ENCODE results near the gene LGR4.

LGR4 gene

DNA sequence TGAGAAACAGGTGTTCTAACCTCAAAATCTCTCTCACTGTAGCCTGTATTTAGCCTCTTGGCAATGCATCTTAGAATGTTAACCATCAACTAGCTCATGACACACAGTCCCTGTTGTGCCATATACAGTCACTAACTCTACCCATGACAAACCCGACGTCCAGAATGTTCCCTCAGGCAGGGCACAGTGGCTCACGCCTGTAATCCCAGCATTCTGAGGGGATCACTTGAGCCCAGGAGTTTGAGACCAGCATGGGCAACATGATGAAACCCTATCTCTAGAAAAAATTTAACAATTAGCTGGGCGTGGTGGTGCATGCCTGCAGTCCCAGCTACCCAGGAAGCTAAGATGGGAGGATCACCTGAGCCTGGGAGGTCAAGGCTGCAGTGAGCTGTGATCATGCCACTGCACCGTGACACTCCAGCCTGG, 91.3 kb downstream of the LGR4 start:
- no peak for DNase-seq (ENCODE audit: low read depth in 2 of 2)

- DNase-seq (ENCODE audit: low read depth in 2 of 2), result no peak
Observed at GRCh38 chr11:27380771-27381170, 91.8 kb downstream of the LGR4 start.

GRCh38 chr11:27379449-27379848, 93.1 kb downstream of the LGR4 start:
- no peak for DNase-seq (ENCODE audit: low read depth in 2 of 2)

DNA sequence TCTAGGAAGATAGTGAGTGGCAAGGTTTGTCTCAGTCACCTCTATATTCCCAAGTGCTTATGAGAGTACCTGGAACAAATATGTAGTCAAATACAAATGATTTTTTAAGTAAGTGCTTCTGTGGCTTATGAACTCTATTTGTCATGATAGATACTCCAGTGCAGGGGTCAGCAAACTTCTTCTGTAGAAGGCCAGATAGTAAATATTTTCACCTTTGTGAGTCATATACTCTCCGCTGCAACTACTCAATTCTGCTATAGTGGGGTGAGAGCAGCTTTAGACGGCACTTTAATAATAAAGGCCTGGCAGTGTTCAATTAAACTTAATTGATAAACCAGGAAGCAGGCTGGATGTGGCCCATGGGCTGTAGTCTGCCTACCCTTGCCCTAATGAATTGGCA, 97.2 kb downstream of the LGR4 start:
- no peak for DNase-seq (ENCODE audit: low read depth in 2 of 2)

DNA sequence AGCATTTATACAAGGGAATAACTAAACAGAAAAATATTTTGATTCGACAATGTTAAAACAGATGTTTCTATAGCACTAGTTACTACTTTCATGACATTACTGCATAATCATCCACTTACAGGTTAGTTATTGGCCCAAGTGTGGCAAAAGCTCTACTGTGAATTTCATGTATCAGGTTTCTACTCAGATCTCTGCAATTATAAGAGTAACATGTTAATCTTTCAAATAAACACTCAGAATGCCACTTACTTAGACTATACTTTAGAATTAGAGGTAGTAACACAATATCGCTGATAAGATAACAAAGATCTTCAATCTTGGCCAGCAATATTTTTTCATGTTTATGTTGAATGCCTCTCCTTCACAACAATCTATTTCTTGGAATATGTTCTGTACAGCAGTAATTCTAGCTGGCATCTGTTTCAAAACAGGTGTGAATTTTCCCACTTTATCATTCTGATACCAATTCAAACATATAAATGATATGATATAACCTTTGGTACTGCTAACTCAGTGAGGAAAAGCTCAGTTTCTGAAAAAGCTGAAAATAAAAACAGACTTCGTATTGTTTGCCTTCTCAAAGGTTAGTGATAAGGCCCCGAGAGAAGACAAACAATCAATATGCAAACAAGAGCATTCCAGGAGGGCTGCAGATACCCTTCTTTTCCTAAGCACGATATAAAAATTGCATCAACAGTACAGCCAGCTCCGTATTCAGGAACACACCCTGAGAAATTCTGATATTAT, 98.6 kb downstream of the LGR4 start:
- no peak for DNase-seq (ENCODE audit: low read depth in 2 of 2)

GRCh38 chr11:27373392-27373791, 99.2 kb downstream of the LGR4 start:
- DNase-seq (ENCODE audit: low read depth in 2 of 2), result no peak

DNA sequence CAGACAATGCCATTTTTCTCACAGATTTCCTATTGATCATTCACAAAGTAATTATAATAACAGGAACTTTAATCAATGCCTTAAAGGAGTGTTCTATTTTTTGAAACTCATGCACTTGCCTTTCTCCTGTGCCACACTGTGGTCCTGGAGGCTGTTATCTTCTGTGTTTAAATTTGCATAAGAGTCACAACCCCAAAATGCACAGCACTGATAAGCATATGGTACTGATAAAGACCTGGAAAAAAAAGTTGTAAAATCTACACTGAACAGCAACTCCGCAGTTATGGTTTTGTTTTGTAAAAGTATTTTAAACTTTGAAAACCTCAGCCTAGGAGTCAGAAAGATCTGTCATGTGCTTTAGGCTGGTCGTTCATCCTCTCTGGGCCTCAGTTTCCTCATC, 100.4 kb downstream of the LGR4 start:
- no peak for DNase-seq (ENCODE audit: low read depth in 2 of 2)

DNA sequence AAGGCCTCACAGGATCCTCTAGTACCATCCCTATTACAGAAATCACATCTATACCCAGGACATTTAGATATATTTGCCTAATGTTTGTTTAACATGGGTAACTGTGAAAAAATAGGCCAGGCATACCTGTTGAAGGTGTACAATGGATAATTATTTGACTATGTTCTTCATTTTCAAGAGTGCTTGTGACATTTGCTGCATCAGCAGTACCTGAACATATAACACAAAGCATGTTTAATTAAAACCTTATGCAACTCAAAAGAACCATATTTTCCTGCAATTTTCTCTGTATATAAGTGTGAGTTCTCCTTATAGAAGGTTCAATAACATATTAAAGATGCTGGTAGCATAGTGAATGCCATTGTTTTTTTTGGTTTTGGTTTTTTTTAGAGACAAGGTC, 101.1 kb downstream of the LGR4 start:
- no peak for DNase-seq (ENCODE audit: low read depth in 2 of 2)

GRCh38 chr11:27370374-27370773, 102.2 kb downstream of the LGR4 start:
- DNase-seq (ENCODE audit: low read depth in 2 of 2), result no peak

DNA sequence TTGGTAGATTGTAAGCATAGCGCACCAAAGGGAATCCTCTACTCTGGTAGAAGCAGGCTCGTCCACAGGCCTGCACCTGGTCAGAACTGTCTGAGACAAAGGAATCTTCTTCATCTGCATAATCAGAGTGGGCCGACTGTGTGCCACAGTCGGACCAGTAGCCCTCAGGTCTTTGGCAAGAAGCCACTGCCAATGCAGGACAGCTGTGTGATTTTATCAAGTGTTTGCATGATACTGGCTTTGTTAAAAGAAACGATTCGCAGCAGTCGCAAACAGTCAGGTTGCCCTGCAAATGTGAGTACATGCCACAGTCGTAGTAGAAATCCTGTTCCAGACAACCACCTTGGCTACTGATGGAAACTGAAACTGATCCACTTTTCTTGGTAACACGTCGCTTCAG, 104.7 kb downstream of the LGR4 start:
- DNase-seq (ENCODE audit: low read depth in 2 of 2), result no peak

- DNase-seq (ENCODE audit: low read depth in 2 of 2), result peak in 1 of 2 donors; percentile 1
Observed at GRCh38 chr11:27363576-27364117, 108.9 kb downstream of the LGR4 start.

DNA sequence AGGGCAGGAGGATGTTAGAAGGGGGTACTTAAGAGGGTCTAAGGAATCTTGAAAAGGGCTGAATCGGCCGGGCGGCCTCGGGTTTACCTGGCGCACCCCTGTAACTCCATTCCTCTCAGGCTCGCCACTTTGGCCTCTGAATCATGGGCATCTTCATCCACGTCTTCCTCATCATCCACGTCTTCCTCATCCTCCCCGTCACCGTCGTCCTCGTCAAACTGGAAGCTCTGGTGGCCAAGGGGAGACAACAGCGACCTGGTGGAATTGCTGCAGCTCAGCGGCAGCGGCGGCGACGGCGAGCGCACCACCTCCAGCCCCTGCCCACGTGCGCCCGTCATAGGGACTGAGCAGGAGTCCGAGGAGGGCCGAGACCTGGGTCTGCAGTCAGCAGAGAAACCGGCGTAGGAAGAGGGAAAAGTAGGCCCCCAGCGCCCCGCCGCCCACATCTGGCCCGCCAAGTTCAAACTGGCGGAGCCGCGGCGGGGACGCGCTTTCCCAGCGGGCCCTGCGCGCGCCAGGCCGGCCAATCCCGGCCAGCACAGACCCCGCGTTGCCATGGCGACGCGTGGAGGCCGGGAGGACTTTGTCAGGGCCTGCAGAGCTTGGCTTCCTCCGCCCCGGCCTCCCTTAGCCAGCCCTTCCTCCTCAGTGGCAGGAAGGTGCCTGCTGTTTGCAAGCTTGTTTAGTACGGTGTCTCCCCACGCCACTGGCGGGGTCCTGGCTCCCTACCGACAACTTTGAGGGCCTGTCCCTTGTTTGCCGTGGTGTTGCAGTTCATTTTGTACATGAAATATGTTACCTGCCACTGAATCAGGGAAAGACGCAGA, 109.6 kb downstream of the LGR4 start, which contains the start of gene CCDC34:
CCDC34 (minus strand) TSS at position 467 of the 827 bp plus-strand sequence; CDS start at position 446, 21 bp downstream.
- peak; percentile 71 to 88 for DNase-seq (ENCODE audit: low read depth in 2 of 2)

- DNase-seq (ENCODE audit: low read depth in 2 of 2), result no peak
Observed at GRCh38 chr11:27361649-27362431, 110.8 kb downstream of the LGR4 start.

- no peak for DNase-seq (ENCODE audit: low read depth in 2 of 2)
Observed at GRCh38 chr11:27358296-27358695, 114.3 kb downstream of the LGR4 start.

DNA sequence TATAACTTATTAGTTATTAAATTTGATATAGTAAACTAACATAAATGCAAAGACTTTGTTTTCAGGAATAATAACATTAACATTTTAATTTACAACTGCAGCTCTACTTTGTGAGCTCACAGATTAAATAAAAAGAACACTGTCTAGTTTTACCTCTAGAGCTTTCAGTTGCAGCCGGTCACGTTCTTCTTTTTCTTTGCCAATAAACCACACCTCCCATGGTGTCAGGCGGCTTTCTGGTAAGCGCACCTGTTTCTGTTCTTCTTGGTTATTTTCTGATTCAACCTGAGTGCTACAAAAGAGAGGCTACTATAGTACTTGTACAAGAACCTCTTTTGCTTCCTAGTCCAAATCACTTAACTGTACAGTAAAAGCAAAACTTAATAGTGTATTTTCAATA, 115.3 kb downstream of the LGR4 start:
- no peak for DNase-seq (ENCODE audit: low read depth in 2 of 2)

- no peak for DNase-seq (ENCODE audit: low read depth in 2 of 2)
Observed at GRCh38 chr11:27356624-27357222, 115.9 kb downstream of the LGR4 start.

GRCh38 chr11:27355575-27356104, 117.0 kb downstream of the LGR4 start:
- no peak for DNase-seq (ENCODE audit: low read depth in 2 of 2)

DNA sequence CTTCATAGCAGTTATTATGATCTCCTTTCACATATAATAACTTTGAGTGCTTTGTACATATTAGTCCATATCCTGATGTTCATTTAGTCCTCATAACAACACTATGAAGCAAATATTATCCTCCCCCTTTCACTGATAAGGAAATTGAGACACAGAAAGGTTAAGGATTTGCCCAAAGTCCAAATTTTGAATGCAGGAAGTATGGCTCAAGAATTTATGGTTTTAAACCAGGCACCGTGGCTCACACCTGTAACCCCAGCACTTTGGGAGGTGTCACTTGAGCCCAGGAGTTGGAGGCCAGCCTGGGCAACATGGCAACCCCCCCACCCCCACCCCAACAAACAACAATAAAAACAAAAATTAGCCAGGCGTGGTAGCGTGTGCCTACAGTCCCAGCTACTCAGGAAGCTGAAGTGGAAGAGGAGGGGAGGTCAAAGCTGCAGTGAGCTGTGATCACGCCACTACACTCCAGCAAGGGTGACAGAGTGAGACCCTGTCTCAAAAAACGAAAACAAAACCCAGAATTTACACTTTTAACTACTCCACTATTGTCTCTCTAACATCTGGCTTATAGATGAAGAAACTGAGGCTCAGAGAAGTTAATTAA, 118.1 kb downstream of the LGR4 start:
- no peak for DNase-seq (ENCODE audit: low read depth in 2 of 2)

GRCh38 chr11:27353593-27354358, 118.8 kb downstream of the LGR4 start:
- no peak for DNase-seq (ENCODE audit: low read depth in 2 of 2)

DNA sequence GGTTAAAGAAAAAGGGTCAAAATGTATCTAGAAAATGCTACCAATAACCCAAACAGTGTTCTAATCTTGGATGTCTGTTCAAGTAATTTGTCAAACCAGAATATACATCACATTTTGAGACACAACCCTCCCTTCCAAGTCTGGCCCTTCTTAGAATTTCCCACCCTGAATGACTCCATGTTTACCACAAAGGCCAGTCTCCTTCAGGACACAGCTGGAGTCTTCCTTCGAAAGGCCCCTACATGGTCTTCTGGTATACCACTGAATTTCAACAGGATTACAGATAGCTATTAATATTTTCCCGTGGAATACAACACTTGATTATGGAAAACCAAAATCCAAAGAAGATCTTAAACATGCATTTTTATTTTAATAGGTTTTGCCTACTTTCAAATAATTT, 119.8 kb downstream of the LGR4 start:
- no peak for DNase-seq (ENCODE audit: low read depth in 2 of 2)

All from stimulated activated CD4-positive, alpha-beta T cell treated with anti-CD3 and anti-CD28 coated beads, Interleukin-1b, Interleukin-23, amount 100 ng/mL, for 4 hours (primary cell).